Thoracic aorta (tissue), 2 donors: Measurements from ENCODE around the gene GREM1. TPM values are rescaled to one million over a fixed set of nuclear protein-coding genes. Genes with fewer than 3 reads are reported as not detected.

Source experiments
- ATAC-seq: fragments of 150-250 bp; one replicate; pipeline ENCODE4 v1.8.0; 2017; ENCODE audit warnings: low read depth; ENCODE audit not compliant: insufficient number of reproducible peaks, low FRiP score
- DNase-seq: peaks from one replicate; pipeline ENCODE4 v3.0.0-alpha.2; 2020; ENCODE audit warnings: low spot score
- H3K27ac ChIP-seq, 2 donors: fragments of 200-600 bp; sonication (generic); 1 replicate in 1 of 2; 2 replicates in 1 of 2; pipeline ENCODE4 v1.5.1; 2016; ENCODE audit warnings: mild to moderate bottlenecking in 2 of 2, moderate library complexity in 2 of 2
- H3K27me3 ChIP-seq: fragments of 200-600 bp; sonication (generic); replicated peaks from 2 replicates; pipeline ENCODE4 v1.6.0; 2016; ENCODE audit warnings: mild to moderate bottlenecking; ENCODE audit not compliant: insufficient read depth
- H3K36me3 ChIP-seq: fragments of 200-600 bp; sonication (generic); one replicate; pipeline ENCODE4 v1.5.1; 2016
- H3K4me1 ChIP-seq, 2 donors: fragments of 200-600 bp; sonication (generic); 1 replicate in 1 of 2; 2 replicates in 1 of 2; pipeline versions ENCODE4 v1.5.1 to v1.6.0; 2016; ENCODE audit warnings: low read depth in 2 of 2, mild to moderate bottlenecking in 1 of 2; ENCODE audit not compliant: control insufficient read depth in 1 of 2
- H3K4me3 ChIP-seq: fragments of 200-600 bp; sonication (generic); 2 replicates; pipeline ENCODE4 v1.5.1; 2016; ENCODE audit warnings: mild to moderate bottlenecking
- H3K9me3 ChIP-seq: fragments of 200-600 bp; sonication (generic); 2 replicates; pipeline ENCODE4 v1.5.1; 2016
- total RNA-seq, 2 donors: library from RNA; depleted of rRNA; stranded (reverse); fragments of >200 nt; gene quantifications; one replicate each; pipeline versions ENCODE4 v1.1.0 to v1.2.3, GENCODE V29; 2016
- TF ChIP-seq, protein P1 (sequence below): fragments of 200-600 bp; sonication (generic); IDR thresholded peaks from one replicate; pipeline ENCODE4 v1.5.1; 2019; ENCODE audit warnings: antibody characterized with exemption

GREM1 gene
- total RNA-seq, 2 donors from 2014 or later, result 0.42 to 0.95 TPM

DNA sequence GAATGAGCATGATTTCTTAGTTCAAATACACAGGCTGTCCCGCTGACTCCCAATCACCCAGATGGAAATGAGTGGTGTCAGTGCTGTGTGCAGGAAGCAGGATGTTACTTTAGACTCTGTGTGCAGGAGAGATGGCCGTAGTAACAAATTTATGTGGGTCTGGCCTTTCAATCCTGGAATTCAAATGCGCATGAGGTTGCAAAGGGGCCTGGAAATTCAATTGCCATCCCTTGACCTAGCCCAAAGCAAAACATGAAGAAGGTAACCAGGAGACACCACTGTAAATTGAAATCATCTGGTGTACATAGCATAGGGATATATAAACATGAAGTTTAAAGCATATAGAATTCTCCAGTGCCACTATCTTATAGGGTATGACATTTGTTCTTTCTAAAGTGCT, 33.2 kb downstream of the GREM1 start:
- H3K27me3 ChIP-seq, result no peaks in the 10 kb centered on the region
- H3K9me3 ChIP-seq, result no peaks in the 10 kb centered on the region
- TF ChIP-seq, protein P1, sequence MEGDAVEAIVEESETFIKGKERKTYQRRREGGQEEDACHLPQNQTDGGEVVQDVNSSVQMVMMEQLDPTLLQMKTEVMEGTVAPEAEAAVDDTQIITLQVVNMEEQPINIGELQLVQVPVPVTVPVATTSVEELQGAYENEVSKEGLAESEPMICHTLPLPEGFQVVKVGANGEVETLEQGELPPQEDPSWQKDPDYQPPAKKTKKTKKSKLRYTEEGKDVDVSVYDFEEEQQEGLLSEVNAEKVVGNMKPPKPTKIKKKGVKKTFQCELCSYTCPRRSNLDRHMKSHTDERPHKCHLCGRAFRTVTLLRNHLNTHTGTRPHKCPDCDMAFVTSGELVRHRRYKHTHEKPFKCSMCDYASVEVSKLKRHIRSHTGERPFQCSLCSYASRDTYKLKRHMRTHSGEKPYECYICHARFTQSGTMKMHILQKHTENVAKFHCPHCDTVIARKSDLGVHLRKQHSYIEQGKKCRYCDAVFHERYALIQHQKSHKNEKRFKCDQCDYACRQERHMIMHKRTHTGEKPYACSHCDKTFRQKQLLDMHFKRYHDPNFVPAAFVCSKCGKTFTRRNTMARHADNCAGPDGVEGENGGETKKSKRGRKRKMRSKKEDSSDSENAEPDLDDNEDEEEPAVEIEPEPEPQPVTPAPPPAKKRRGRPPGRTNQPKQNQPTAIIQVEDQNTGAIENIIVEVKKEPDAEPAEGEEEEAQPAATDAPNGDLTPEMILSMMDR, result no peak
- DNase-seq (no peak), ATAC-seq (no peak)
- no peaks in the 10 kb centered on the region for H3K4me1 ChIP-seq
- no peak overlapping the region for H3K4me3 ChIP-seq
- H3K27ac ChIP-seq, result no peak overlapping the region
- no peaks in the 10 kb centered on the region for H3K36me3 ChIP-seq

DNA sequence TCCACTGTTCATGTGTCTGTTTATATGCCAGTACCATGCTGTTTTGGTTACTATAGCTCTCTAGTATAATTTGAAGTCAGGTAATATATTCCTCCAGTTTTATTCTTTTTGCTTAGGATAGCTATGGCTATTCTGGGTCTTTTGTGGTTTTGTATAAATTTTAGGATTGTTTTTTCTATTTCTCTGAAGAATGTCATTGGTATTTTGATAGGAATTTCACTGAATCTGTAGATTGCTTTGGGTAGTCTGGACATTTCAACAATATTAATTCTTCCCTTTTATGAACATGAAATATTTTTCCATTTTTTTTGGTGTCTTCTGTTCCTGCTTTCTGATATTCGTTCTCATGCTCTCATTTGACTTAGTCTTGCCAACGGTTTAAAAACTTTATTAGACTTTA, 39.6 kb downstream of the GREM1 start:
- ATAC-seq, result no peak
- DNase-seq, result no peak
- Histone ChIP-seq H3K4me3 (no peak overlapping the region), H3K4me1 (no peaks in the 10 kb centered on the region), H3K27ac (no peak overlapping the region), H3K27me3 (no peaks in the 10 kb centered on the region), H3K36me3 (no peaks in the 10 kb centered on the region), H3K9me3 (no peaks in the 10 kb centered on the region)
- TF ChIP-seq, protein P1, result no peak

GRCh38 chr15:32763295-32763694, 45.5 kb downstream of the GREM1 start:
- TF ChIP-seq, protein P1, result no peak
- H3K4me1 ChIP-seq, result no peaks in the 10 kb centered on the region
- H3K36me3 ChIP-seq, result no peaks in the 10 kb centered on the region
- H3K4me3 ChIP-seq, result no peak overlapping the region
- no peaks in the 10 kb centered on the region for H3K27me3 ChIP-seq
- H3K9me3 ChIP-seq, result no peaks in the 10 kb centered on the region
- no peak overlapping the region for H3K27ac ChIP-seq
- DNase-seq (no peak), ATAC-seq (no peak)

DNA sequence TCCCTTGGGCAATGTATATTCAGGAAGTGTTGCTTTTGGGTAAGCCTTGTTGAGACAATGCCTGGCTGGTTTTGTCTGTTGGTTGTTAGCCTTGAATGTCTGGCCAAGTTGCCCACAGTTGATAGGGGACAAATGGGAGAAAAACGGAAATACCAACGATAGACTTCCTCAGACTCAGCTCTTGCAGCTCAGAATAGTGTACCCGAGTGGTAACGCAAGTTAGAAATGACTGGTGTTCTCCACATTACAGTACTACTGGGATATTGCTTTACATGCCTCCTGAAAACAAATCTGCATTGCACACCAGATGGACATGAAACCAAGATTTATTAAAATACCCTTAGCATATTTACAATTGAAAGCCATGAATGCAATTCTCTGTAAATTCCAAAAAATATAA, 47.4 kb downstream of the GREM1 start:
- ATAC-seq, result no peak
- no peak overlapping the region for H3K4me3 ChIP-seq
- DNase-seq, result no peak
- no peaks in the 10 kb centered on the region for H3K27me3 ChIP-seq
- no peaks in the 10 kb centered on the region for H3K36me3 ChIP-seq
- H3K27ac ChIP-seq, result no peak overlapping the region
- H3K4me1 ChIP-seq, result no peaks in the 10 kb centered on the region
- H3K9me3 ChIP-seq, result no peaks in the 10 kb centered on the region
- TF ChIP-seq, protein P1, result no peak

DNA sequence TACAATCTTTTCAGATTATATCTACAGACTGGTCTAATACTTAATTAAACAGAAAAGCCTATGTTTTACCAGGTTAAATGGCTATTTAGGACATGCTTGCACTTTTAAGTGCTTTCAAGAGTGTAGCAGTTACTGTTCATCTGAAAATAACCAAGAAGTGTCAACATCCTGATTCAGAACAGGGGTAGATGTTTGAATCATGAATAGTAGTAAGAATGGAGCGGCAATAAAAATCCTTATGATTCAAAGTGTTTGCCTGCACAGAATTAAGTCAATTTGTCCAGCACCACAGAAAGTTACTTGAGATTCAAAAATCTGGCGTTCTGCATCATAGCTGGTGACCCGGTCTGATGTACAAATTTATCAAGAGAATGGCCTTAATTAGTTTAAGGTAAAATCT, 48.3 kb downstream of the GREM1 start:
- Histone ChIP-seq H3K36me3 (no peaks in the 10 kb centered on the region), H3K9me3 (no peaks in the 10 kb centered on the region), H3K27ac (no peak overlapping the region), H3K27me3 (no peaks in the 10 kb centered on the region), H3K4me3 (no peak overlapping the region), H3K4me1 (no peaks in the 10 kb centered on the region)
- TF ChIP-seq, protein P1, result no peak
- ATAC-seq (no peak), DNase-seq (no peak)
